Measurements from ENCODE around the gene ITPK1.

ITPK1 gene

GRCh38 chr14:92926931-92927330 lies 188.8 kb downstream of the ITPK1 start (continued):
- no peak for TF ChIP-seq ZNF518A (tag by site-specific recombination; conservative IDR thresholded peaks at IDR 0.05; ENCODE audit: low read depth)

GRCh38 chr14:92926180-92926845 lies 189.4 kb downstream of the ITPK1 start:
- CTCF ChIA-PET, result no interaction called here
- TF ChIP-seq GLI2 (tag by site-specific recombination; IDR thresholded peaks at IDR 0.05; ENCODE audit: borderline replicate concordance, low read depth) (no peak), GLIS1 (tag by site-specific recombination; IDR thresholded peaks at IDR 0.05) (peak; percentile 28; the same call in 1 of the 2 replicates)
- Histone ChIP-seq H3K4me1 (ENCODE audit: control insufficient read depth, insufficient read depth, low read length) (no peaks in the 10 kb centered on the region), H3K36me3 (ENCODE audit: control insufficient read depth in 2 of 2, insufficient read depth in 1 of 2, low read length in 2 of 2) (no peaks in the 10 kb centered on the region), H3K9me3 (ENCODE audit: control insufficient read depth, insufficient read depth, low read depth, low read length) (no peaks in the 10 kb centered on the region), H3K27ac (ENCODE audit: extremely low read depth, low read depth, low read length) (no peak overlapping the region), H3K4me3 (ENCODE audit: low read depth, low read length) (no peak overlapping the region)
- POLR2A ChIA-PET, result no interaction called here

- Histone ChIP-seq H3K4me3 (ENCODE audit: low read depth, low read length) (no peak overlapping the region), H3K4me1 (ENCODE audit: control insufficient read depth, insufficient read depth, low read length) (no peaks in the 10 kb centered on the region), H3K9me3 (ENCODE audit: control insufficient read depth, insufficient read depth, low read depth, low read length) (no peaks in the 10 kb centered on the region), H3K27ac (ENCODE audit: extremely low read depth, low read depth, low read length) (no peak overlapping the region), H3K36me3 (ENCODE audit: control insufficient read depth in 2 of 2, insufficient read depth in 1 of 2, low read length in 2 of 2) (no peaks in the 10 kb centered on the region)
- CTCF ChIA-PET, result no interaction called here
- POLR2A ChIA-PET, result no interaction called here
- TF ChIP-seq ZNF626 (tag by site-specific recombination; IDR thresholded peaks at IDR 0.05), result no peak
- TF ChIP-seq ZNF776 (tag by site-specific recombination; IDR thresholded peaks at IDR 0.05; ENCODE audit: borderline replicate concordance), result no peak
Observed at GRCh38 chr14:92925446-92925845, 190.3 kb downstream of the ITPK1 start.

GRCh38 chr14:92924247-92924646 lies 191.5 kb downstream of the ITPK1 start:
- Histone ChIP-seq H3K4me1 (ENCODE audit: control insufficient read depth, insufficient read depth, low read length) (no peaks in the 10 kb centered on the region), H3K27ac (ENCODE audit: extremely low read depth, low read depth, low read length) (no peak overlapping the region), H3K36me3 (ENCODE audit: control insufficient read depth in 2 of 2, insufficient read depth in 1 of 2, low read length in 2 of 2) (no peaks in the 10 kb centered on the region), H3K4me3 (ENCODE audit: low read depth, low read length) (no peak overlapping the region), H3K9me3 (ENCODE audit: control insufficient read depth, insufficient read depth, low read depth, low read length) (no peaks in the 10 kb centered on the region)
- ChIA-PET CTCF (no interaction called here), POLR2A (no interaction called here)
- TF ChIP-seq ZIC2 (tag by site-specific recombination; IDR thresholded peaks at IDR 0.05) (peak; percentile 25; the same call in 1 of the 2 replicates), ZNF777 (tag by site-specific recombination; IDR thresholded peaks at IDR 0.05; ENCODE audit: borderline replicate concordance) (no peak), ZNF26 (tag by site-specific recombination; IDR thresholded peaks at IDR 0.05) (no peak)

GRCh38 chr14:92923744-92924103 lies 192.0 kb downstream of the ITPK1 start:
- TF ChIP-seq PATZ1 (tag by site-specific recombination; IDR thresholded peaks at IDR 0.05), result no peak
- TF ChIP-seq ZNF747 (tag by site-specific recombination; IDR thresholded peaks at IDR 0.05), result no peak
- TF ChIP-seq ZNF692 (tag by site-specific recombination; IDR thresholded peaks at IDR 0.05), result 0 out of 2 replicates have a peak, but pooled peaks have one; percentile 18
- Histone ChIP-seq H3K36me3 (ENCODE audit: control insufficient read depth in 2 of 2, insufficient read depth in 1 of 2, low read length in 2 of 2) (no peaks in the 10 kb centered on the region), H3K4me1 (ENCODE audit: control insufficient read depth, insufficient read depth, low read length) (no peaks in the 10 kb centered on the region), H3K9me3 (ENCODE audit: control insufficient read depth, insufficient read depth, low read depth, low read length) (no peaks in the 10 kb centered on the region), H3K27ac (ENCODE audit: extremely low read depth, low read depth, low read length) (no peak overlapping the region), H3K4me3 (ENCODE audit: low read depth, low read length) (no peak overlapping the region)
- POLR2A ChIA-PET, result no interaction called here
- CTCF ChIA-PET, result no interaction called here
